Fibroblast of villous mesenchyme (primary cell): ENCODE data around the gene SPATA25. TPM values are rescaled to one million over a fixed set of nuclear protein-coding genes. Genes with fewer than 3 reads are reported as not detected.

Experiments
- DNase-seq: peaks from one replicate; pipeline ENCODE4 v3.0.0-alpha.2; 2010; ENCODE audit warnings: low read depth
- H3K4me3 ChIP-seq: 2 replicates; pipeline ENCODE4 v1.5.1; 2011; ENCODE audit warnings: low read depth, mild to moderate bottlenecking, low read length
- CTCF ChIP-seq: IDR thresholded peaks from 2 replicates; pipeline ENCODE4 v1.5.1; 2012; ENCODE audit warnings: low read depth, mild to moderate bottlenecking, low read length; ENCODE audit not compliant: insufficient read depth
- total RNA-seq: library from RNA; depleted of rRNA; stranded (reverse); fragments of >200 nt; gene quantifications from 2 replicates; pipeline ENCODE4 v1.2.3, GENCODE V29; 2012

Gene SPATA25
- total RNA-seq, 1 donor, result 0.43 TPM

- DNase-seq, result no peak
- H3K4me3 ChIP-seq, result no peak overlapping the region
- TF ChIP-seq CTCF, result no peak
These were observed 39.9 kb upstream of the SPATA25 start for GRCh38 chr20:45927071-45927878.

GRCh38 chr20:45926731-45927070 is 39.3 kb upstream of the SPATA25 start:
- H3K4me3 ChIP-seq, result no peak overlapping the region
- no peak for DNase-seq
- no peak for TF ChIP-seq CTCF

GRCh38 chr20:45925821-45926506 is 38.5 kb upstream of the SPATA25 start:
- no peak for TF ChIP-seq CTCF
- no peak for DNase-seq
- H3K4me3 ChIP-seq, result no peak overlapping the region

- peak; percentile 92 for DNase-seq
- H3K4me3 ChIP-seq, result no peak overlapping the region
- TF ChIP-seq CTCF, result no peak
These were observed 37.2 kb upstream of the SPATA25 start for GRCh38 chr20:45924391-45925261.

- no peak for TF ChIP-seq CTCF
- no peak overlapping the region for H3K4me3 ChIP-seq
- no peak for DNase-seq
These were observed 34.1 kb upstream of the SPATA25 start for GRCh38 chr20:45921337-45922189.
